ENCODE data around the gene SUCO. TPM values are rescaled to one million over a fixed set of nuclear protein-coding genes. Genes with fewer than 3 reads are reported as not detected.

SUCO gene
- total and polyA plus RNA-seq, 2 donors (not counting 3 experiments of a cell fraction or from before 2014, with no cell fraction given) = 5.1 to 27.2 TPM

- no peak for FAIRE-seq
- Histone ChIP-seq H3K9me1 (replicated peaks; ENCODE audit: control insufficient read depth, extremely low read depth, insufficient read depth, low read length) (no peaks in the 10 kb centered on the region), H3K36me3 (ENCODE audit: control insufficient read depth in 2 of 2, extremely low read depth in 1 of 2, insufficient read depth in 2 of 2, low read length in 2 of 2) (no peaks in the 10 kb centered on the region), H4K20me1 (replicated peaks; ENCODE audit: control insufficient read depth, extremely low read depth, insufficient read depth, low read length) (no peaks in the 10 kb centered on the region), H3K27me3 (ENCODE audit: control insufficient read depth in 2 of 2, insufficient read depth in 2 of 2, low read length in 2 of 2) (peaks cover 0 to 2% of the 10 kb centered on the region in 2 experiments), H3K4me3 (replicated peaks in 1 of 3; ENCODE audit: insufficient read depth in 1 of 3, low read depth in 1 of 3, low read length in 3 of 3) (no peak overlapping the region), H3K9ac (replicated peaks; ENCODE audit: extremely low read depth, insufficient read depth, low read length) (no peak overlapping the region), H3K79me2 (ENCODE audit: control insufficient read depth, insufficient read depth, low read length) (no peaks in the 10 kb centered on the region), H3K4me2 (ENCODE audit: insufficient read depth, low read length) (no peak overlapping the region), H2AFZ (ENCODE audit: low read depth, low read length) (no peak overlapping the region), H3K27ac (ENCODE audit: insufficient read depth, low read depth, low read length) (no peak overlapping the region), H3K4me1 (ENCODE audit: control insufficient read depth, extremely low read depth, insufficient read depth, low read length) (peaks cover 6% of the 10 kb centered on the region), H3K9me3 (replicated peaks; ENCODE audit: control insufficient read depth, insufficient read depth, low read length) (no peaks in the 10 kb centered on the region)
- BruUV-seq (replicated peaks) = no TSS peak
- intact Hi-C loops (cut with micrococcal nuclease) (no loop called here), dilution Hi-C loops (cut with MboI; ENCODE audit: extremely low pct_ligation_motif_present, low sequenced_read_pairs) (no loop called here)
- no peak for DNase-seq (ENCODE audit: low read depth, low spot score)
- TF ChIP-seq GATA2 (IDR thresholded peaks at IDR 0.05; ENCODE audit: insufficient read depth, insufficient read length, low read depth, low read length) (no peak), JUN (IDR thresholded peaks at IDR 0.05; ENCODE audit: borderline replicate concordance, insufficient read depth, insufficient read length, low read depth) (no peak), MYC (IDR thresholded peaks at IDR 0.05; ENCODE audit: low read depth, low read length) (no peak), EZH2 (IDR thresholded peaks at IDR 0.05; ENCODE audit: borderline replicate concordance, low read depth, low read length, severe bottlenecking) (no peak), POLR2AphosphoS5 (IDR thresholded peaks at IDR 0.05; ENCODE audit: insufficient read depth, low read depth, low read length) (no peak), POLR2A (IDR thresholded peaks at IDR 0.05; ENCODE audit: low read depth, low read length) (no peak), MAX (IDR thresholded peaks at IDR 0.05; ENCODE audit: insufficient read depth, insufficient read length) (no peak), FOS (IDR thresholded peaks at IDR 0.05; ENCODE audit: borderline replicate concordance, insufficient read depth, low read length) (no peak)
- TF ChIP-seq, protein P1, sequence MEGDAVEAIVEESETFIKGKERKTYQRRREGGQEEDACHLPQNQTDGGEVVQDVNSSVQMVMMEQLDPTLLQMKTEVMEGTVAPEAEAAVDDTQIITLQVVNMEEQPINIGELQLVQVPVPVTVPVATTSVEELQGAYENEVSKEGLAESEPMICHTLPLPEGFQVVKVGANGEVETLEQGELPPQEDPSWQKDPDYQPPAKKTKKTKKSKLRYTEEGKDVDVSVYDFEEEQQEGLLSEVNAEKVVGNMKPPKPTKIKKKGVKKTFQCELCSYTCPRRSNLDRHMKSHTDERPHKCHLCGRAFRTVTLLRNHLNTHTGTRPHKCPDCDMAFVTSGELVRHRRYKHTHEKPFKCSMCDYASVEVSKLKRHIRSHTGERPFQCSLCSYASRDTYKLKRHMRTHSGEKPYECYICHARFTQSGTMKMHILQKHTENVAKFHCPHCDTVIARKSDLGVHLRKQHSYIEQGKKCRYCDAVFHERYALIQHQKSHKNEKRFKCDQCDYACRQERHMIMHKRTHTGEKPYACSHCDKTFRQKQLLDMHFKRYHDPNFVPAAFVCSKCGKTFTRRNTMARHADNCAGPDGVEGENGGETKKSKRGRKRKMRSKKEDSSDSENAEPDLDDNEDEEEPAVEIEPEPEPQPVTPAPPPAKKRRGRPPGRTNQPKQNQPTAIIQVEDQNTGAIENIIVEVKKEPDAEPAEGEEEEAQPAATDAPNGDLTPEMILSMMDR (IDR thresholded peaks at IDR 0.05; ENCODE audit: extremely low read depth in 1 of 2, insufficient read depth in 1 of 2, low read depth in 1 of 2, low read length in 2 of 2) = no peak
- ChIA-PET CTCF (no interaction called here), POLR2A (no interaction called here)
Measured at GRCh38 chr1:172656576-172656975, 123.6 kb downstream of the SUCO start.
